Suprapubic skin (tissue), 4 donors: ENCODE results near the gene GPD1L.

ENCODE experiments used
- CTCF ChIP-seq, 2 donors: fragments of 200-600 bp in 1 of 2; fragments of 450-650 bp in 1 of 2; sonication (generic) in 1 of 2; IDR thresholded peaks; one replicate each; pipeline ENCODE4 v1.5.1; 2016 to 2019; ENCODE audit warnings: antibody characterized with exemption in 2 of 2, mild to moderate bottlenecking in 1 of 2, moderate library complexity in 1 of 2
- POLR2A ChIP-seq, 2 donors: fragments of 450-650 bp; IDR thresholded peaks; one replicate each; pipeline ENCODE4 v1.6.1; 2017; ENCODE audit warnings: antibody characterized with exemption in 2 of 2, mild to moderate bottlenecking in 2 of 2, moderate library complexity in 2 of 2
- POLR2AphosphoS5 ChIP-seq, 3 donors: sonication (generic); formaldehyde crosslinking; IDR thresholded peaks; one replicate each; pipeline ENCODE4 v1.6.1; 2017; ENCODE audit warnings: antibody characterized with exemption in 3 of 3

GRCh38 chr3:32125012-32125411 lies 18.6 kb downstream of the GPD1L start:
- TF ChIP-seq POLR2AphosphoS5 (IDR thresholded peaks at IDR 0.05), result no peak
- no peak for TF ChIP-seq CTCF (IDR thresholded peaks at IDR 0.05)
- TF ChIP-seq POLR2A (IDR thresholded peaks at IDR 0.05), result no peak
